NCI-H2196 treated with DMSO at 0.1 percent for 48 hours (cell line): Measurements from ENCODE around the gene SEC14L6.
"Not testable (repeated sequence)": the region's sequence is repeated elsewhere in the genome, so short reads cannot be mapped to it uniquely, and the experiment has no call there.

Experiments
- DNase-seq: peaks from one replicate; lab custom pipeline; 2025; ENCODE audit not compliant: unreplicated experiment; lab: John Stamatoyannopoulos, UW

Gene SEC14L6

DNA sequence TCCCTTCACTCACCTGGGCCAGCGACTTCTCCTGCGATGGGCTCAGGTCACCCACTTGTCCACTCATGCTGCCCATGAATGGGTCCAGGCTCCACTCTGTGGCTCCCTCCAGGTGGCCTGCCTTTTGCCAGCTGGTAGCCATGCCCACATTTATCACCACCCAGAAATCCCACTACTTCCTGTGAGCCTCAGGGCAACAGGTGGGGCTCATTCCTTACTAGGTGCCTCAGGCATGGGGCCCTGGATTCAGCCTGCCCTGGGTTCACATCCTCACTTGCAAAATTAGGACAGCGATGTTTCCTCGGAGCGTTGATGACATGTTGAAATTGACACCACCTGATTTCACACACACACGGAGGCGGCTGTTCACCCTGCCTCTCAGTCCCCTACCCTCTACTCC, at the start of gene SEC14L6:
SEC14L6 (minus strand) TSS at position 126 of the 400 bp plus-strand sequence; CDS start at position 67, 59 bp downstream.
- no peak for DNase-seq

GRCh38 chr22:30596199-30596598, 49.7 kb upstream of the SEC14L6 start:
- no peak for DNase-seq

DNA sequence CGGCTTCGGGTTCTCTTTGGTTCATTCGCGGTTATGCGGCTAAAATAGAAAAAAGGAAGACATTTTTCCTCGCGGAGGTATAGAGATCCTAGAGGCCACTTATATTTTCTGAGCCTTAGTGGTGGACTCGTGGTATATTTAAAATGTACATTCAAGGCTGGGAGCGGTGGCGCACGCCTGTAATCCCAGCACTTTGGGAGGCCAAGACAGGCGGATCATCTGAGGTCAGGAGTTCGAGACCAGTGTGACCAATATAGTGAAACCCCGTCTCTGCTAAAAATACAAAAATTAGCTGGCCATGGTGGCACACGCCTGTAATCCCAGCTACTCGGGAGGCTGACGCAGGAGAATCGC, 45.8 kb upstream of the SEC14L6 start:
- DNase-seq, result not testable (repeated sequence)

GRCh38 chr22:30591588-30592359, 45.2 kb upstream of the SEC14L6 start, which contains the start of gene PES1:
TSS of gene PES1 (minus strand) at chr22:30591910. CDS start at chr22:30591833, 77 bp downstream.
- DNase-seq, result peak; percentile 81

GRCh38 chr22:30591191-30591587, 44.6 kb upstream of the SEC14L6 start:
- no peak for DNase-seq

GRCh38 chr22:30586414-30586813, 39.9 kb upstream of the SEC14L6 start:
- DNase-seq, result no peak

DNA sequence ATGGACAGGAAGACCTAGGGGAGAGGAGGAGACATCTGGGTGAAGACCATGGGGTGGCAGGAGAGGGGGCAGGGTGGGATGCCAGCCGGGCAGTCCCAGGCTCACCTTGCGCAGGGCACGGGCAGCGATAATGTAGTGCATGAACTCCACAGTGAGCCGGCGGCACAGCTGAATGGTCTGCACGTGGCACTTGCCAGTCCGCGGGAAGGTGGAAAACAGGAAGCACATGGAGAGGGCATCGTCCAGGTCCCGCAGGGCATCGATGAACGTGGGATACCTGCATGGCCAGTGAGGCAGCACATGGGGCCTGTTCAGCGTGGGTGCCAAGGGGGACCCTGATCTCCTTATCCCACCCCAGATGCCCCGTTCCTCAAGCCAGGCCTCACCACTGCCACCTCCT, 37.9 kb upstream of the SEC14L6 start:
- no peak for DNase-seq

- no peak for DNase-seq
These were observed 36.4 kb upstream of the SEC14L6 start for GRCh38 chr22:30582788-30583545.

DNA sequence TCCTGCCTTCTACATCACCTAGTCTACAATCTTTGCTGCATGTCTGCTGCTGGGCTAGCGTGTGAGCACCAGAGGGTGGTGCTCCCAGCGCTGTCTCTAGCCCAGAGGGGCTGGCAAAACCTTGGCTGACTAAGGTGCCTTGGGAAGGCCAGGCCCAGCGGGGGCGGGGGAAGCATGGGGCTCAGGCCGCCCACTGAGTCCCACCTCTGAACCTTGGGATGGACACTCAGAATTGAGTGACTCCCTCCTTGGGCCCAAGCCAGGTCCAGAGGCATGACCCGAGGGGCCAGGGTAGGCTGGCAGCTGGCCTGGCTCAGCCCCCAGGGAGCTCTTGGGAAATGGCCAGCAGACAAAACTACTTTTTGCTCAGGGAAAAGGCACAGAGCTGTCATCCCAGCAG, 35.5 kb upstream of the SEC14L6 start:
- no peak for DNase-seq

- no peak for DNase-seq
These were observed 34.4 kb upstream of the SEC14L6 start for GRCh38 chr22:30580896-30581295.

GRCh38 chr22:30578481-30578880, 31.9 kb upstream of the SEC14L6 start:
- no peak for DNase-seq

DNA sequence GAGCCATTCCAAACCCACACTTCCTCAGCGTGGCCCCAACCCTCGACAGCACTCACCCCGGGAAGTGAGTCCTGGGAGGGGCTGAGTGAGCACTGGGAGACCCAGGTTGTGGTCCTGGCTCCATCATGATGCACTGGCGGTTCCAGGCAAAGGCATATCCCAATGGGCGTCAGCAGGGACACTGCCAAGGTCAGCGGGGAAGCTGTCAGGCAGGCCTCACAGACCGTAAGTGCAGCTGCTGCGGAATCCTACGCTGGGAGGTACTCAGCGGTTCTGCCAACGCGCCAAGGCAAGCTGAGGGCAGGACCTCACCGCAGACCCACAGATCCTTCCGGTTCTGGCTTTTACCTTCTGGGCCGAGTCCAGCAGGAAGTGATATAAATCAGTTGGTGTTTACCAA, 29.3 kb upstream of the SEC14L6 start:
- no peak for DNase-seq

DNA sequence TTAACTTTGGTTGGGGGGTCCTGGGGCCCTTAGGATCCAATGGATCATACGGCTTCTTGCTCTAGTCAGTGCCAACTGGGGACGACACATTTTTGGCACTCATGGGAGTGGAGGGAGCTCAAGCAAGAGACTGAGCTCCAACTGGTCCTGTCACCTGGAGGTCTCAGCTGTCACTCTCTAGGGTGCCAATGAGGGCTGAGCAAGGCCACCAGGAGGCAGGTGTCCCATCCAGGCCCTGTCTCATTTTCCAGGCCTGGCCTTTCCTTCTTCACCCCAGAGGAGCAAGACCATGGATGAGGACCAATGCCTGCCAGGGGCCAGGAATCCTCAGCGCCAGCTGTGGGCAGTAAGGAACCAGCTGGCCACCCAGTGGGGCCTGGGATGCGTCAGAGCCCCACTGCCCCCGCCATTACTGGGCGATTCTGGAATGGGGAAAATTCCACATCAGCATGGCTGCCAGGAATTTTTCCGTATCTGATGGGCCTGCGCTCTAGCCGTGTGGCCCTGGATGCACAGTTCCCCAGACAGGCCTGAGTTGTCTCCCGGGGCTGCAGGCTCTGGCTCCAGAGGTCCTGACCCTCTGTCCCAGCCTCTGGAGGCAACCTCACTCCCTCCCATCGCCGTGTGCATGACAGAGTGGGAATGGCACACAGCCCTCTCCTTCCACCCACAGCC, 28.6 kb upstream of the SEC14L6 start:
- no peak for DNase-seq

- DNase-seq, result no peak
These were observed 27.8 kb upstream of the SEC14L6 start, which contains the start of gene GAL3ST1 for GRCh38 chr22:30574095-30574981. TSS of gene GAL3ST1 (minus strand) at chr22:30574665. CDS start at chr22:30557392, 17,273 bp downstream.

DNA sequence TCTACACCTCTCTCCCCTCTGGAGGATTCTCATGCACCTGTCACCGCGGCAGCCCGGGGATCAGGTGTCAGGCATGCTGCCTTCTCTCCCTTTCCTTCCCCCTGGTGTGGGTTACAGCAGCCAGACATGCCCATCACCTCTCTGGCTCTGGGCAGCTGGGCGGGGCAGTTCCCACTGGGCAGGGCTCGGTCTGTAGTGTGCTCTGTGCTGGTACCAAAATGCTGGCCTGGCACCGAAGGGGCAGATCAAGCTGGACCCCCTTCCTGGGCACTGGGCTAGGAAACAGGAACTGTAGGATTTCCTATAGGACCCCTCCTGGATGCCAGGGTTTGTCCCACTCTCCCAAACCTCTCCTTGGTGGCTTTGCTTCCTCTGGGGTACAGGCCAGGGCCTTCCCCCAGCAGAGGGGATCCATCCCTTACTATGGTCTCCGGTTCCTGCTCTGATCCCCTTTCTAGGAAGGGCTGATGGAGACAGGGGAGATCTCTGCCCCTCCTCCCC, 27.1 kb upstream of the SEC14L6 start:
- peak; percentile 15 for DNase-seq

- DNase-seq, result no peak
These were observed 26.5 kb upstream of the SEC14L6 start for GRCh38 chr22:30572840-30573593.

GRCh38 chr22:30572210-30572609, 25.7 kb upstream of the SEC14L6 start:
- no peak for DNase-seq

DNA sequence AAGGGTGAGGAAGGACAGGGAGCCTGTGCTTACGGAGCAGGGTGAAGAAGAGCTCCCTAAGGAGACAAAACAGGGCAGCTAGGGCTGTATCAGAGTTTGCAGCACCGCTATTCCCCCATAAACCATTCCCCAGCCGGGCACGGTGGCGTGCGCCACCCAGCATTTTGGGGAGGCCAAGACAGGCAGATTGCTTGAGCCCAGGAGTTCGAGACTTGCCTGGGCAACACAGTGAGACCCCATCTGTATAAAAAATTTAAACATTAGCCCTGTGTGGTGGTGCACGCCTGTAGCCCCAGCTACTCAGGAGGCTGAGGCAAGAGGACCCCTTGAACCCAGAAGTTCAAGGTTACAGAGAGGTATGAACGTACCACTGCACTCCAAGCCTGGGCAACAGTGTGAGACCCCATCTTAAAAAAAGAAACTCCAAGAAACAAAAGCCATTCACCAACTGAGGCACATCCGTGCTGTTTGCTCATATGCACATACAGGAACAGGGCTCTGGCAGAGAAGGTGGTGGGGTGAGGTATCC, 23.2 kb upstream of the SEC14L6 start:
- DNase-seq, result no peak

DNA sequence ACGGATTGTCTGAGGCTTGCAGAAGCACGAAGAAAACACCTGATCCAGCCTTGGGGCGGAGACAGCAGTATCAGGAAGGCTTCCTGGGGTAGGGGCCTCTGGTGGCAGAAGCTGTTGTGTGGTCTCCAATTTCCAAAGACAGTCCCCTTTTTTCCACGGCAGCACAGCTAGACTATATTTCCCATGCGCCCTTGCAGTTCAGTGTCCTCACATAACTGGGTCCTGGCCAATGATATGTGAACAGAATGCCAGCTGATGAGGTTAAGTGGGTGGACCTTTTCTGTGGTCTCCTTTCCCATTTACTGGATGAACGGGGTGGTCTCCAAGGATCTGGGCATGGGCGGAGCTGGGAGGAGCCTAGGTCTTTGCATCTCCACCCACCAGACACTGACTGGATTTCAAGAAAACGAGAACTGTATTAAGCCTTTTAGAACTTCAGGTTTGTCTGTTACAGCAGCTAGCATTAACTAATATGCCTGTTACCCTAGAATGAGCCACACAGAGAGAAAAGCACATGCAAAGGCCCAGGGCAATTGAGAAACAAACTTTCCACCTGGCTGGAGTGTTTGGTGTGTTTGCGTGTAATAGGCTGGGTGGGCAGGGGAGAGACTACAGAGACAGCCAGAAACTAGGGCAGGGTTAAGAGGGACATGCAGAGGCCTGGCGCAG, 21.7 kb upstream of the SEC14L6 start:
- DNase-seq, result no peak
